GM19324 (cell line): Measurements from ENCODE around the gene SLC35E4.
A peak's percentile ranks its signal among the peaks of the same experiment; 100 is the strongest.

ENCODE experiments used
- ATAC-seq: cut with Tn5 transposase; IDR thresholded peaks from one replicate; pipeline ENCODE4 v1.9.1; 2021; ENCODE audit warnings: mild to moderate bottlenecking, moderate library complexity; ENCODE audit not compliant: unreplicated experiment, low FRiP score

Gene SLC35E4

GRCh38 chr22:30681831-30682230, 46.2 kb downstream of the SLC35E4 start:
- no peak for ATAC-seq

GRCh38 chr22:30685178-30685577, 49.6 kb downstream of the SLC35E4 start:
- no peak for ATAC-seq

DNA sequence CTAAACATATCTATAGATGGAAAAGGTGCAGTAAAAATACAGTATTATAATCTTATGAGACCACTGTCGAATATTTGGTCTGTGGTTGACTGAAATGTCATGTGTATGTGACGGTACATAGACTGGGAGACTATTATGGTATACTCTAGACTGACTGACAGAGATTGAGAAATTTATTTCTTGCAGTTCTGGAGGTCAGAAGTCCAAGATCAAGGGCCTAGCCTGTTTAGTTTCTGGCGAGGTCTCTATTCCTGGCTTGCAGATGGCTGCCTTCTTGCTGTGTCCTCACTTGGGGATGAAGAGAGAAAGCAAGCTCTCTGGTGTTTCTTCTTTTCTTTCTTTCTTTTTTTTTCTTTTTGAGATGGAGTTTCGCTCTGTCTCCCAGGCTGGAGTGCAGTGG, 51.8 kb downstream of the SLC35E4 start:
- no peak for ATAC-seq

DNA sequence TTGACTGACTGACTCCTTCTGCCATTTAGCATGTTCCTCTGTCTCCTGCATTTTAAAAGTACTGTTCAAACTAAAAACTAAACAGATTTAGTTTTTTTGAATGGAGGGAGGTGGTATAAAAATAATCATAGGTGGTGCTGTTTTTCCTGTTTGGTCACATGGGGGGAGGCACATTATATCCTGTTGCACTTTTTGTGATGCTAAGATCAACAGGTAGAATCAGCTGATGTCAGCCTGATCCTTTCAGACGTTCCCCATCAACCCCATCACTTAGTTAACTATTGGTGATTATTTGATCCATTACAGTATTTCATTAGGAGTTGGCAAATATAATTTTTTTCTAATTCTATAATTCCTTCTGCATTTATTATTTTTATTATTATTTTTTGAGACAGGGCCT, 54.0 kb downstream of the SLC35E4 start:
- no peak for ATAC-seq

DNA sequence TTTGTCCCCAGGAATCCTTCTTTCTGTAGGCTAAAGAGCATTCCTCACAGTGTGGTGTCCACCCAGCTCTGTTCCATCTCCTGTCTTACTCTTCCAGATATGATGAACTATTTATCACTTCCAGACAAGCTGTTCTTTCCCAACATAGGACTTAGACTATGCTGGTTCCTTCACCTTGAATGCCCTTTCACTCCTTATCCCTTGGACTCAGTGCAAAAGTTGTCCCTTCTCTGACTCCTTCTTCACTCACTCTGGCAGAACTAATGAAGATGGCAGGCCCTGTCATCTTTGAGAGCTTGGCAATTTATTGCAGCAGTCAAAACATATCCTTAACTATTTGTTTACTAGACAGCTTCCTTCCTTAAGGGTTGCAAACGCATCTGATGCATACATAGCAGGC, 55.6 kb downstream of the SLC35E4 start:
- ATAC-seq = no peak

- peak; percentile 35 for ATAC-seq
Measured at GRCh38 chr22:30694171-30694639, 58.6 kb downstream of the SLC35E4 start.

- peak; percentile 57 for ATAC-seq
Measured at GRCh38 chr22:30694640-30695350, 59.2 kb downstream of the SLC35E4 start, which contains the start of gene OSBP2. Gene OSBP2 (plus strand): TSS chr22:30694874. CDS start chr22:30694910, 36 bp downstream.

DNA sequence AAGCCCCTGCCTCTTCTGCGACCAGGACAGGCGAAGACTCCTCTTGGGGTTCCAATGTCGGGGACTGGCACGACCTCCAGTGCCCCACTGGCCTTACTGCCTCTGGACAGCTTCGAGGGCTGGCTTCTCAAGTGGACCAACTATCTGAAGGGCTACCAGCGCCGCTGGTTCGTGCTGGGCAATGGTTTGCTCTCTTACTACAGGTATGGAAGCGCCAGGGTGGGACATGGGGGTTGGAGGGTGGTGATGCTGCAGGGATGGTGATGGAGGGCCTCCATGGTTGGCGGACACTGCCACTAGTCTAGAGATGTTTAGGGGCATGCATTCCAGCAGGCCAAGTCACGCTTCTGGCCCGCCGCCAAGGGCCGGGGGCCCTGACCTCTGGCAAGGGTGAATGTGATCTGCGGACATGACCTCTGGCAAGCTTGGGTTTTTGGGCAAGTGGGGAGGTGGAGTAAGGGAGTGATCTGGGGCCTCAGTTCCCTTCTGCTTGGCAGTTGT, 59.8 kb downstream of the SLC35E4 start:
- ATAC-seq = no peak

- ATAC-seq = no peak
Measured at GRCh38 chr22:30695871-30696655, 60.5 kb downstream of the SLC35E4 start.
